Activated T-cell treated with anti-CD3 and anti-CD28 coated beads, Interleukin-2, amount 50 U/mL, for 72 hours (primary cell): ENCODE data around the gene C1orf198. TPM values are rescaled to one million over a fixed set of nuclear protein-coding genes. Genes with fewer than 3 reads are reported as not detected.

Source experiments
- ATAC-seq, 2 donors: fragments of 150-1000 bp; cut with Tn5 transposase; replicated peaks in 1 of 2; 2 replicates each; pipeline ENCODE4 v1.10.0; 2021; ENCODE audit warnings: moderate library complexity in 2 of 2, mild to moderate bottlenecking in 1 of 2
- DNase-seq, 2 donors: peaks; one replicate each; pipeline ENCODE4 v3.0.0; 2021 to 2022; ENCODE audit warnings: mixed read lengths in 1 of 2
- H3K27ac Mint-ChIP-seq: one replicate; pipeline ENCODE4 v1.8.0; 2022; ENCODE audit warnings: mild to moderate bottlenecking, moderate library complexity, mixed read lengths
- H3K27me3 Mint-ChIP-seq: one replicate; pipeline ENCODE4 v1.8.0; 2022; ENCODE audit warnings: low read depth, mixed read lengths
- H3K36me3 Mint-ChIP-seq, 2 donors: one replicate each; pipeline ENCODE4 v1.8.0; 2022; ENCODE audit warnings: mixed read lengths in 2 of 2, mild to moderate bottlenecking in 1 of 2; ENCODE audit not compliant: insufficient read depth in 2 of 2
- H3K4me1 Mint-ChIP-seq: one replicate; pipeline ENCODE4 v1.8.0; 2022; ENCODE audit warnings: low read depth, mixed read lengths
- H3K4me3 Mint-ChIP-seq, 2 donors: one replicate each; pipeline ENCODE4 v1.8.0; 2022; ENCODE audit warnings: mild to moderate bottlenecking in 2 of 2, mixed read lengths in 2 of 2, moderate library complexity in 2 of 2
- H3K9me3 Mint-ChIP-seq, 2 donors: one replicate each; pipeline ENCODE4 v1.8.0; 2022; ENCODE audit warnings: mixed read lengths in 2 of 2
- total RNA-seq, 2 donors: library from RNA; stranded (reverse); gene quantifications; one replicate each; pipeline ENCODE4 v1.2.3, GENCODE V29; 2022

Gene C1orf198
- total RNA-seq, 2 donors from 2014 or later: 5.4 to 7.6 TPM

GRCh38 chr1:230820568-230820967, 47.8 kb downstream of the C1orf198 start:
- no peaks in the 10 kb centered on the region for H3K36me3 Mint-ChIP-seq
- no peak overlapping the region for H3K27ac Mint-ChIP-seq
- DNase-seq: no peak
- no peaks in the 10 kb centered on the region for H3K4me1 Mint-ChIP-seq
- no peak for ATAC-seq
- H3K27me3 Mint-ChIP-seq: peaks cover 26% of the 10 kb centered on the region
- no peaks in the 10 kb centered on the region for H3K9me3 Mint-ChIP-seq
- H3K4me3 Mint-ChIP-seq: no peak overlapping the region

GRCh38 chr1:230819976-230820375, 48.3 kb downstream of the C1orf198 start:
- H3K9me3 Mint-ChIP-seq: no peaks in the 10 kb centered on the region
- no peak overlapping the region for H3K27ac Mint-ChIP-seq
- H3K27me3 Mint-ChIP-seq: peaks cover 28% of the 10 kb centered on the region
- H3K4me3 Mint-ChIP-seq: no peak overlapping the region
- no peaks in the 10 kb centered on the region for H3K4me1 Mint-ChIP-seq
- H3K36me3 Mint-ChIP-seq: no peaks in the 10 kb centered on the region
- ATAC-seq: no peak
- DNase-seq: no peak

GRCh38 chr1:230818901-230819300, 49.4 kb downstream of the C1orf198 start:
- H3K27me3 Mint-ChIP-seq: peaks cover 28% of the 10 kb centered on the region
- no peak overlapping the region for H3K4me3 Mint-ChIP-seq

GRCh38 chr1:230818367-230818766, 50.0 kb downstream of the C1orf198 start:
- Mint-ChIP-seq H3K4me3 (no peak overlapping the region), H3K27ac (no peak overlapping the region), H3K36me3 (peaks cover 0 to 1% of the 10 kb centered on the region in 2 donors), H3K4me1 (no peaks in the 10 kb centered on the region), H3K9me3 (peaks cover 3 to 4% of the 10 kb centered on the region in 2 donors), H3K27me3 (peaks cover 28% of the 10 kb centered on the region)
- ATAC-seq (no peak), DNase-seq (no peak)

More at GRCh38 chr1:230818901-230819300, 49.4 kb downstream of the C1orf198 start:
- no peaks in the 10 kb centered on the region for H3K4me1 Mint-ChIP-seq
- ATAC-seq: no peak
- H3K27ac Mint-ChIP-seq: no peak overlapping the region
- no peak for DNase-seq
- peaks cover 0 to 1% of the 10 kb centered on the region in 2 donors for H3K36me3 Mint-ChIP-seq
- H3K9me3 Mint-ChIP-seq: peaks cover 1 to 3% of the 10 kb centered on the region in 2 donors

GRCh38 chr1:230816018-230816417, 52.3 kb downstream of the C1orf198 start:
- H3K9me3 Mint-ChIP-seq: peaks cover 8 to 9% of the 10 kb centered on the region in 2 donors
- H3K4me3 Mint-ChIP-seq: no peak overlapping the region
- ATAC-seq: no peak
- H3K27ac Mint-ChIP-seq: no peak overlapping the region
- no peaks in the 10 kb centered on the region for H3K4me1 Mint-ChIP-seq
- H3K27me3 Mint-ChIP-seq: peaks cover 23% of the 10 kb centered on the region
- peaks cover 3 to 6% of the 10 kb centered on the region in 2 donors for H3K36me3 Mint-ChIP-seq
- no peak for DNase-seq

GRCh38 chr1:230814949-230815692, 53.2 kb downstream of the C1orf198 start:
- no peaks in the 10 kb centered on the region for H3K4me1 Mint-ChIP-seq
- H3K36me3 Mint-ChIP-seq: peaks cover 3 to 6% of the 10 kb centered on the region in 2 donors
- no peak overlapping the region for H3K27ac Mint-ChIP-seq
- peaks cover 8 to 9% of the 10 kb centered on the region in 2 donors for H3K9me3 Mint-ChIP-seq
- ATAC-seq (no peak), DNase-seq (no peak)
- no peak overlapping the region for H3K4me3 Mint-ChIP-seq
- H3K27me3 Mint-ChIP-seq: peaks cover 18% of the 10 kb centered on the region

- Mint-ChIP-seq H3K36me3 (peaks cover 3 to 6% of the 10 kb centered on the region in 2 donors), H3K27ac (no peak overlapping the region), H3K4me3 (no peak overlapping the region), H3K9me3 (peaks cover 8 to 9% of the 10 kb centered on the region in 2 donors), H3K27me3 (peaks cover 17% of the 10 kb centered on the region), H3K4me1 (no peaks in the 10 kb centered on the region)
- no peak for DNase-seq
- ATAC-seq: no peak
Observed at GRCh38 chr1:230812568-230812967, 55.8 kb downstream of the C1orf198 start.

GRCh38 chr1:230809256-230809990, 58.9 kb downstream of the C1orf198 start:
- Mint-ChIP-seq H3K4me3 (no peak overlapping the region), H3K4me1 (no peaks in the 10 kb centered on the region), H3K27me3 (no peaks in the 10 kb centered on the region), H3K36me3 (peaks cover 5 to 6% of the 10 kb centered on the region in 2 donors), H3K27ac (no peak overlapping the region), H3K9me3 (peaks cover 9 to 10% of the 10 kb centered on the region in 2 donors)
- DNase-seq: no peak
- ATAC-seq: no peak

GRCh38 chr1:230808281-230808872, 59.9 kb downstream of the C1orf198 start:
- Mint-ChIP-seq H3K9me3 (peaks cover 7 to 9% of the 10 kb centered on the region in 2 donors), H3K4me1 (no peaks in the 10 kb centered on the region), H3K27ac (no peak overlapping the region), H3K27me3 (no peaks in the 10 kb centered on the region), H3K36me3 (peaks cover 5 to 6% of the 10 kb centered on the region in 2 donors), H3K4me3 (no peak overlapping the region)
- no peak for ATAC-seq
- no peak for DNase-seq

- Mint-ChIP-seq H3K27me3 (no peaks in the 10 kb centered on the region), H3K9me3 (peaks cover 4 to 6% of the 10 kb centered on the region in 2 donors), H3K27ac (no peak overlapping the region), H3K4me3 (no peak overlapping the region), H3K4me1 (no peaks in the 10 kb centered on the region), H3K36me3 (peaks cover 2 to 6% of the 10 kb centered on the region in 2 donors)
- no peak for DNase-seq
- ATAC-seq: no peak
Observed at GRCh38 chr1:230807561-230808280, 60.6 kb downstream of the C1orf198 start.

- DNase-seq: no peak
- no peak for ATAC-seq
- Mint-ChIP-seq H3K4me1 (no peaks in the 10 kb centered on the region), H3K9me3 (peaks cover 2% of the 10 kb centered on the region in 2 donors), H3K27me3 (peaks cover 3% of the 10 kb centered on the region), H3K36me3 (peaks cover 0 to 3% of the 10 kb centered on the region in 2 donors), H3K27ac (no peak overlapping the region), H3K4me3 (no peak overlapping the region)
Observed at GRCh38 chr1:230807029-230807428, 61.3 kb downstream of the C1orf198 start.

GRCh38 chr1:230806552-230806951, 61.8 kb downstream of the C1orf198 start:
- no peak overlapping the region for H3K4me3 Mint-ChIP-seq
- peaks cover 8% of the 10 kb centered on the region for H3K27me3 Mint-ChIP-seq

More at GRCh38 chr1:230806552-230806951, 61.8 kb downstream of the C1orf198 start:
- Mint-ChIP-seq H3K27ac (no peak overlapping the region), H3K4me1 (no peaks in the 10 kb centered on the region), H3K9me3 (peaks cover 2% of the 10 kb centered on the region in 2 donors), H3K36me3 (peaks cover 0 to 3% of the 10 kb centered on the region in 2 donors)
- ATAC-seq (no peak), DNase-seq (no peak)
